ENCODE data around the gene ZNF277. TPM values are rescaled to one million over a fixed set of nuclear protein-coding genes. Genes with fewer than 3 reads are reported as not detected.

ZNF277 gene
- total and polyA plus RNA-seq, 2 donors (not counting 3 experiments of a cell fraction or from before 2014, with no cell fraction given) = 7.8 to 22.6 TPM

DNA sequence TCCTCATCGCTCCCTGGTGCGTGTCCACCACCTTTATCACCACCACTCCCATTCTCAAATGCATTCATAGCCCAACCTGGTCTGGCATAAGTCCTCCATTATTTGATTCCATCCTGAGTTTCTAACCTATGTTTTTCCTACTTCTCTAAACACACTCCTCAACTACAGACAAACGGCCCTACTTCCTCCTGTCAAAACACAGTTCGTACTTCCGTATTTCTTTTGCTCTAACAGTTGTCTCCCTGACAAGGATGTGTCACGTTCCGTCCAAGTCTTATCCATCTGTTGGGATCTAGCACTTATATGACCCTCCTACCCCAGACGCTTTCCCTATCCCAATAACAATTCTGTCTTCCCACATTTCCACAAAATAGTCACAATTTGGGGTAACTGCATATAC, 47.1 kb upstream of the ZNF277 start:
- H3K27ac ChIP-seq (ENCODE audit: insufficient read depth, low read depth, low read length) = no peak overlapping the region

More for the DNA sequence above, 47.1 kb upstream of the ZNF277 start:
- dilution Hi-C loops (cut with MboI; ENCODE audit: extremely low pct_ligation_motif_present, low sequenced_read_pairs) (no loop called here), intact Hi-C loops (cut with micrococcal nuclease) (no loop called here)
- Histone ChIP-seq H3K27me3 (ENCODE audit: control insufficient read depth in 2 of 2, insufficient read depth in 2 of 2, low read length in 2 of 2) (no peaks in the 10 kb centered on the region), H3K36me3 (ENCODE audit: control insufficient read depth in 2 of 2, extremely low read depth in 1 of 2, insufficient read depth in 2 of 2, low read length in 2 of 2) (no peaks in the 10 kb centered on the region), H3K4me1 (ENCODE audit: control insufficient read depth, extremely low read depth, insufficient read depth, low read length) (peaks cover 61% of the 10 kb centered on the region), H2AFZ (ENCODE audit: low read depth, low read length) (no peak overlapping the region), H3K79me2 (ENCODE audit: control insufficient read depth, insufficient read depth, low read length) (peaks cover 95% of the 10 kb centered on the region), H3K4me2 (ENCODE audit: insufficient read depth, low read length) (no peak overlapping the region), H3K4me3 (replicated peaks in 1 of 3; ENCODE audit: insufficient read depth in 1 of 3, low read depth in 1 of 3, low read length in 3 of 3) (no peak overlapping the region), H3K9me1 (replicated peaks; ENCODE audit: control insufficient read depth, extremely low read depth, insufficient read depth, low read length) (no peaks in the 10 kb centered on the region), H3K9ac (replicated peaks; ENCODE audit: extremely low read depth, insufficient read depth, low read length) (no peak overlapping the region), H3K9me3 (replicated peaks; ENCODE audit: control insufficient read depth, insufficient read depth, low read length) (no peaks in the 10 kb centered on the region), H4K20me1 (replicated peaks; ENCODE audit: control insufficient read depth, extremely low read depth, insufficient read depth, low read length) (peaks cover 2% of the 10 kb centered on the region)
- FAIRE-seq (no peak), DNase-seq (ENCODE audit: low read depth, low spot score) (no peak)
- ChIA-PET CTCF (interaction anchor here (1.2 to 2.1 kb wide), 3 partner anchors 15 to 23 kb away, joined by 3 to 8 read pairs (median 5); no protein-coding TSS in a partner anchor), POLR2A (no interaction called here)
- BruUV-seq (replicated peaks) = no TSS peak
- TF ChIP-seq, protein P1, sequence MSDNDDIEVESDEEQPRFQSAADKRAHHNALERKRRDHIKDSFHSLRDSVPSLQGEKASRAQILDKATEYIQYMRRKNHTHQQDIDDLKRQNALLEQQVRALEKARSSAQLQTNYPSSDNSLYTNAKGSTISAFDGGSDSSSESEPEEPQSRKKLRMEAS (IDR thresholded peaks at IDR 0.05; ENCODE audit: insufficient read depth, insufficient read length) = no peak
- no peak for TF ChIP-seq POLR2A (IDR thresholded peaks at IDR 0.05; ENCODE audit: low read depth, low read length)
- TF ChIP-seq JUN (IDR thresholded peaks at IDR 0.05; ENCODE audit: borderline replicate concordance, insufficient read depth, insufficient read length, low read depth) = no peak
- TF ChIP-seq MYC (IDR thresholded peaks at IDR 0.05; ENCODE audit: low read depth, low read length) = no peak
- TF ChIP-seq FOS (IDR thresholded peaks at IDR 0.05; ENCODE audit: borderline replicate concordance, insufficient read depth, low read length) = no peak
- no peak for TF ChIP-seq EZH2 (IDR thresholded peaks at IDR 0.05; ENCODE audit: borderline replicate concordance, low read depth, low read length, severe bottlenecking)
- no peak for TF ChIP-seq GATA2 (IDR thresholded peaks at IDR 0.05; ENCODE audit: insufficient read depth, insufficient read length, low read depth, low read length)
- TF ChIP-seq, protein P2, sequence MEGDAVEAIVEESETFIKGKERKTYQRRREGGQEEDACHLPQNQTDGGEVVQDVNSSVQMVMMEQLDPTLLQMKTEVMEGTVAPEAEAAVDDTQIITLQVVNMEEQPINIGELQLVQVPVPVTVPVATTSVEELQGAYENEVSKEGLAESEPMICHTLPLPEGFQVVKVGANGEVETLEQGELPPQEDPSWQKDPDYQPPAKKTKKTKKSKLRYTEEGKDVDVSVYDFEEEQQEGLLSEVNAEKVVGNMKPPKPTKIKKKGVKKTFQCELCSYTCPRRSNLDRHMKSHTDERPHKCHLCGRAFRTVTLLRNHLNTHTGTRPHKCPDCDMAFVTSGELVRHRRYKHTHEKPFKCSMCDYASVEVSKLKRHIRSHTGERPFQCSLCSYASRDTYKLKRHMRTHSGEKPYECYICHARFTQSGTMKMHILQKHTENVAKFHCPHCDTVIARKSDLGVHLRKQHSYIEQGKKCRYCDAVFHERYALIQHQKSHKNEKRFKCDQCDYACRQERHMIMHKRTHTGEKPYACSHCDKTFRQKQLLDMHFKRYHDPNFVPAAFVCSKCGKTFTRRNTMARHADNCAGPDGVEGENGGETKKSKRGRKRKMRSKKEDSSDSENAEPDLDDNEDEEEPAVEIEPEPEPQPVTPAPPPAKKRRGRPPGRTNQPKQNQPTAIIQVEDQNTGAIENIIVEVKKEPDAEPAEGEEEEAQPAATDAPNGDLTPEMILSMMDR (IDR thresholded peaks at IDR 0.05; ENCODE audit: extremely low read depth in 1 of 2, insufficient read depth in 1 of 2, low read depth in 1 of 2, low read length in 2 of 2) = no peak
- no peak for TF ChIP-seq POLR2AphosphoS5 (IDR thresholded peaks at IDR 0.05; ENCODE audit: insufficient read depth, low read depth, low read length)

Data from endothelial cell of umbilical vein (primary cell).